CD4-positive, alpha-beta T cell treated with Interleukin-15 for 1 hour (primary cell): ENCODE results near the gene CHFR.
"Not testable (repeated sequence)": the region's sequence is repeated elsewhere in the genome, so short reads cannot be mapped to it uniquely, and the experiment has no call there.

ENCODE experiments used
- DNase-seq: peaks from one replicate; pipeline ENCODE4 v3.0.0-alpha.2; 2020

CHFR gene

GRCh38 chr12:132839558-132840235, 47.7 kb downstream of the CHFR start:
- DNase-seq, result no peak

GRCh38 chr12:132838410-132839080, 48.9 kb downstream of the CHFR start:
- DNase-seq, result no peak

GRCh38 chr12:132837693-132838409, 49.6 kb downstream of the CHFR start:
- no peak for DNase-seq

- no peak for DNase-seq
These were observed 50.5 kb downstream of the CHFR start for GRCh38 chr12:132836795-132837331.

GRCh38 chr12:132836230-132836629, 51.2 kb downstream of the CHFR start:
- DNase-seq, result not testable (repeated sequence)

- no peak for DNase-seq
These were observed 52.1 kb downstream of the CHFR start for GRCh38 chr12:132835076-132836025.

GRCh38 chr12:132834181-132834711, 53.2 kb downstream of the CHFR start:
- DNase-seq, result no peak

- no peak for DNase-seq
These were observed 54.1 kb downstream of the CHFR start for GRCh38 chr12:132833341-132833740.

- DNase-seq, result no peak
These were observed 55.6 kb downstream of the CHFR start for GRCh38 chr12:132831771-132832170.

- peak; percentile 94 for DNase-seq
These were observed 58.5 kb downstream of the CHFR start, which contains the start of gene GOLGA3 for GRCh38 chr12:132828706-132829534. Gene GOLGA3 (minus strand): TSS chr12:132828869. CDS start chr12:132822128, 6,741 bp downstream.

- no peak for DNase-seq
These were observed 59.4 kb downstream of the CHFR start for GRCh38 chr12:132827763-132828703.

GRCh38 chr12:132825861-132826260, 61.5 kb downstream of the CHFR start:
- DNase-seq, result no peak

- no peak for DNase-seq
These were observed 62.3 kb downstream of the CHFR start for GRCh38 chr12:132825089-132825488.

- DNase-seq, result no peak
These were observed 63.4 kb downstream of the CHFR start for GRCh38 chr12:132824053-132824452.

- no peak for DNase-seq
These were observed 68.8 kb downstream of the CHFR start for GRCh38 chr12:132818562-132818961.

- DNase-seq, result no peak
These were observed 73.2 kb downstream of the CHFR start for GRCh38 chr12:132814232-132814631.

GRCh38 chr12:132813443-132813842, 74.0 kb downstream of the CHFR start:
- no peak for DNase-seq

GRCh38 chr12:132812631-132813305, 74.6 kb downstream of the CHFR start:
- DNase-seq, result no peak

GRCh38 chr12:132809391-132809790, 78.0 kb downstream of the CHFR start:
- peak; percentile 34 for DNase-seq
